ENCODE results near the gene SH3PXD2B. TPM values are rescaled to one million over a fixed set of nuclear protein-coding genes. Genes with fewer than 3 reads are reported as not detected.
A peak's percentile ranks its signal among the peaks of the same experiment; 100 is the strongest.
"Not testable (repeated sequence)": the region's sequence is repeated elsewhere in the genome, so short reads cannot be mapped to it uniquely, and the experiment has no call there.

Gene SH3PXD2B
- total RNA-seq, 2 donors from 2014 or later, result 11.1 to 12.6 TPM

DNA sequence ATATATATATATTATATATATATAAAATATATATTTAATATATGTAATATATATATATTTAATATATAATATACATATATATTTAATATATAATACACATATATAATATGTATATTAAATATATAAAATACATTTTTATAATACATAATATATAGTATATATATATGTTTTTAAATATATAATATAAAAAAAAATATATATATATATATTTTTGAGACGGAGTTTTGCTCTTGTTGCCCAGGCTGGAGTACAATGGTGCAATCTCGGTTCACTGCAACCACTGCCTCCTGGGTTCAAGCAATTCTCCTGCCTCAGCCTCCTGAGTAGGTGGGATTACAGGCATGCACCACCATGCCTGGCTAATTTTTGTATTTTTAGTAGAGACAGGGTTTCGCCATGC is 85.6 kb downstream of the SH3PXD2B start:
- intact Hi-C loops (cut with DNase I, micrococcal nuclease); ATAC-seq; DNase-seq: not testable (repeated sequence)

DNA sequence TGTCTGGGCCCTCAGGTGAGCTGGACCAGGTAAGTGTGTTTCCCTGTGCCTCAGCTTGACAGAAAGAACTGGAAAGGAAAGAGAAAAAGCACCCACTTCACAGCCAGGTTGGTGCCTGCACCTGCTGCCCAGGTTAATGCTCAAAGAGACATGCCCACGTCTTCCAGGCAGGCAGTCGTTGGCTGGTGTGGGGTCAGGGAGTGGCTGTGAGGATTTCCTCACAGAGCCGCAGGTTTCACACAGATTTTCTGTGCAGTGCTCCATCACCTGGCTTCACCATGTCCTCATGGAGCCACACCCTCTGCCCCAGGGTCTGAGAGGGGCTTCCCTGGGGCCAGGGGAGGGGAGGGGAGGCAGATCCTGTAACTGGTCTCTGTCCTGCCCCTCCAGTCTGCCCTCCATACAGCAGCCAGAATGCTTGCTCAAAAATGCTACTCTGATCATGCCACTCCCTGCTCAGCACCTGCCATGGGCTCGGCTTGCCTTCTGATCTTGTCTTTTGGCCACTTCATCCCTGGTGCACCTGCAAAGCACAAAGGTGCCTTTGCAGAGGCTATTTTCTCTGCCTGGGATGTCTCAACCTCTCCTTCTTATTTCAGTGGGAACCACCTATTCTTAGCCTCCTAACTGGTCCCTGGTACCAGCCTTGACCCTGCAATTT is 88.2 kb downstream of the SH3PXD2B start:
- intact Hi-C loops (cut with DNase I, micrococcal nuclease), result no loop called here
- ATAC-seq, result peak; percentile 37
- no peak for DNase-seq

DNA sequence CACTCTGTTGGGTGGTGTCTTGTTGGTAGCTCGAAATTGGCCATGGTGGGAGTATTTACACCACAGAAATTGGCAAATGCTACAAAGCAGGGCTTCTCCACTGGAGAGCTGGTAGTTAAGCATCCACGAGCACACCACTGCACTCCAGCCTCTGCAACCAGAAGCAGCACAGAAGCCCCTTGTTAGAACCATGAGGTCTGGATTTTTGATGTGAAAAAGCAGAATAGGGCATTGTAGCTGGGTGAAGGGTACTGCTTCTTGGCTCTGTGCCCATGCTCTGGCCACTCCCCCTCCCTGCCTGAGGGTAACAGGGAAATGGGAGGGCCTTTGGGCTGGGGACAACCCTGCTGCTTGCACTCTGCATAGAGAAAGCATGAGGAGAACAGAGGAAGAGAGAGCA is 89.6 kb downstream of the SH3PXD2B start:
- no peak for ATAC-seq

DNA sequence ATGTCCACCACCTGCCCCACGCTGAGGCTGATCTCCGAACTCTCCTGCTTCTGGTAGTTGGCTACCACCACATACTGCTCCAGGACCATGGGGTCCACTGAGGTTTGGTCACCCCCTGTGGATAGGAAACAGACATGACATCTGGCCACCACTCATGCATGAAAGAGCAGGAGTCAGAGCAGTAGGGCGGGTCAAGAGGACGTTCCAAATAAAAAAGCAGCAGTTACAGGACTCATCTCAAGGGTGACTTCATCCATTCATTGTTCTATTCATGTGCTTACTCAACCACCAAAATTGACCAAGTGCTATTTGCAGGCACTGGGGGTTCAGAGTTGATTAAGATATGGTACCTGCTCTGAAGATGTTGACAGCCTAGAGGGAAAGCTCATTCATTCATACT is 91.6 kb downstream of the SH3PXD2B start:
- no peak for ATAC-seq

More for the DNA sequence above, 89.6 kb downstream of the SH3PXD2B start:
- DNase-seq, result no peak
- intact Hi-C loops (cut with DNase I, micrococcal nuclease), result no loop called here

GRCh38 chr5:172361566-172362238 is 92.6 kb downstream of the SH3PXD2B start:
- ATAC-seq, result no peak
- DNase-seq, result no peak
- intact Hi-C loops (cut with DNase I, micrococcal nuclease), result no loop called here

More for the DNA sequence above, 91.6 kb downstream of the SH3PXD2B start:
- DNase-seq, result no peak
- intact Hi-C loops (cut with DNase I, micrococcal nuclease), result no loop called here

- intact Hi-C loops (cut with DNase I, micrococcal nuclease), result no loop called here
- DNase-seq (no peak), ATAC-seq (no peak)
Measured at GRCh38 chr5:172358345-172358744, 96.0 kb downstream of the SH3PXD2B start.

GRCh38 chr5:172356527-172356926 is 97.8 kb downstream of the SH3PXD2B start:
- DNase-seq, result no peak
- intact Hi-C loops (cut with DNase I, micrococcal nuclease), result no loop called here
- ATAC-seq, result no peak

- intact Hi-C loops (cut with DNase I, micrococcal nuclease), result no loop called here
- no peak for DNase-seq
- no peak for ATAC-seq
Measured at GRCh38 chr5:172356047-172356446, 98.3 kb downstream of the SH3PXD2B start.

DNA sequence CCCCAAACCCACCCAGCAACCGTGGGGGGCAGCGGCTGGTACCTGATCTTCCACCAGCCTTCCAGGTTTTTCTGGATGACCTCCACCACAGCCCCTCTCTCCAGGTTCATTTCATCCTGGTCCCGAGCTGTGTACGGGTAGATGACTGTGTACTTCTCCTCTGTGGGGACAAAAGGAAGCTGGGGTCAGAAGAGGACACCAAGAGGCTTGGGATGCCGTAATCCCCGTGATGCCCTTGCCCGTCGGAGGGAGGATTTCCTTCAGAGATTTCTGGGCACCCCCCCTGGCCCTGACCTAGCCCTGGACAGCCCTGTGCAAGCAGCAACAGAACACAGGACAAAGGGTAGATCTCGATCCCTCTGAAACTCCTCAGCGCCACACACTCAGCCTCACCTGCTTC is 100.5 kb downstream of the SH3PXD2B start:
- intact Hi-C loops (cut with DNase I, micrococcal nuclease), result no loop called here
- no peak for DNase-seq
- no peak for ATAC-seq

- intact Hi-C loops (cut with DNase I, micrococcal nuclease), result no loop called here
- ATAC-seq, result no peak
Measured at GRCh38 chr5:172353271-172353812, 101.0 kb downstream of the SH3PXD2B start.

GRCh38 chr5:172352526-172352925 is 101.8 kb downstream of the SH3PXD2B start:
- DNase-seq; ATAC-seq; intact Hi-C loops (cut with DNase I, micrococcal nuclease): not testable (repeated sequence)

More at GRCh38 chr5:172353271-172353812, 101.0 kb downstream of the SH3PXD2B start:
- no peak for DNase-seq

GRCh38 chr5:172351240-172351778 is 103.0 kb downstream of the SH3PXD2B start:
- DNase-seq, result no peak
- ATAC-seq, result no peak
- intact Hi-C loops (cut with DNase I, micrococcal nuclease), result no loop called here

DNA sequence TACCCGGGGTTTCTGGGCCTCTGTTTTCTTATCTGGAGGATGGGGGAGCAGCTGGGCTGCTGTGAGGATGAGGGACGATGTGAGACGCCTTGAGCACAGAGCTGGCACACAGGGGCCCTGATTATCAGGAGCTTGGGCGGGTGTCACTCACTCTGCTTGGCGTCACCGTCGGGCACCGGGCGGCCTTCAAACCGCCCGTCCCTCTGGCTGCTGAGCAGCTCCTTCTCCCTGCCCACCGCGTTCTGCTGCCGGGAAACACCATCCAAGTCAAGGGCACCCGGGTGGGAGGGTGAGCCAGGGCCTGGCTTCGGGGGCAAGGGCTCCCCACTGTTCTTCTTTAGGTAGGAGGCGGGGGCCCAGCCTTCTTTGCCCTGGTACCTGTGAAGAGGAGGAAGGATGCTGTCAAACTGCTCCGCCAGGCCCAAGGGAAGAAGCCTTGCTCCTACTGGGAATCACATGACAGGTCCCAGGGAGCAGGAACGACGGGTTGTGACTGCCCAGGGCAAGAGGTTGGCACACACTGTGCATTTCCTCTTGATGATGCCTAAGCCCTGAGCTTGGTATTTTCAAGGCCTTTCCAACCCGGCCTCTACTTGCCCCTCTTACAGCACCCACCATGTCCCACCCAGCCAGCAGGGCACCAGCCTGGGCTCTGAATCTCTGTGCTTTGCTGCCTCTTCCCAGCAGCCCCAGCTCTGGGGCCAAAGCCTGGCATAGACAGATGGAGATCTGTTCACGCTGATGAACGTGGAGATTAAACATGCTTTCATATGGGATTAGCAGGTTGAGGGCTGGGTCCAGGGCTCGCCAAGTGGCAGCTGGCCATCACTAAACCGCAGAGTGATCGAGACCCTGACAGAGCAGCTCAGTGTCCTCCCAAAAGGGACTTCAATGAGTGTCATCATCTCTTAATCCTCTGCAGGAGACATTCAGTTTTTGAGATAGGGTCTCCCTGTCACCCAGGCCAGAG is 103.8 kb downstream of the SH3PXD2B start:
- intact Hi-C loops (cut with DNase I, micrococcal nuclease), result no loop called here
- ATAC-seq (no peak), DNase-seq (no peak)

DNA sequence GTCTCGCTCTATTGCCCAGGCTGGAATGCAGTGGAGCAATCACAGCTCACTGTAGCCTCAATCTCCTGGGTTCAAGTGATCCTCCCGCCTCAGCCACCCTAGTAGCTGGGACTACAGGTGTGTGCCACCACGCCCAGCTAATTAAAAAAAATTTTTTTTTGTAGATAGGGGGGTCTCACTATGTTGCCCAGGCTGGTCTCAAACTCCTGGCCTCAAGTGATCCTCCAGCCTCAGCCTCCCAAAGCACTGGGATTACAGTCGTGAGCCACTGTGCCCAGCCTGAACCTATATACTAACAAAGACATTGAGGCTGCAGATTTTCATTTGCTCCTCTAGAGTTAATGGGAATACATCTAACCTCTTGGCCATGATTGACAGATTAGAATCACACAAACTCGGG is 105.6 kb downstream of the SH3PXD2B start:
- ATAC-seq; DNase-seq; intact Hi-C loops (cut with DNase I, micrococcal nuclease): not testable (repeated sequence)

DNA sequence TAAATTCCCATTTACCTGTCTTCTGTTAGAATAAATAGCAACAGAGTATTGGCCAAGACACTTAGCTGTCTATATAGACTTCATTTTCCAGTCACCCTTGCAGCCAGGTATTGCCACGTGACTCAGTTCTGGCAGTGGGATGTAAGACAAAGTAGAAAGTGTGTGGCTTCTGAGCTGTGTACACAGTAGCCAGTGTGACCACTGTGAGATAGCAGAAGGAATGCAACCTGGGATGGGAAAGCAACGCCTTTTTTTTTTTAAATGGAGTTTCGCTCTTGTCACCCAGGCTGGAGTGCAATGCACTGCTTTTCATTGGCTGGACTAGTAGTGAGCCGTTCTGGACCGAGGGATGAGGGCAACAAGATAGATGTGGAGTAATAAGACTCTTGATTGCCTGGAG is 106.2 kb downstream of the SH3PXD2B start:
- intact Hi-C loops (cut with DNase I, micrococcal nuclease), result no loop called here
- ATAC-seq (no peak), DNase-seq (no peak)

GRCh38 chr5:172347496-172348052 is 106.8 kb downstream of the SH3PXD2B start:
- intact Hi-C loops (cut with DNase I, micrococcal nuclease), result no loop called here

GRCh38 chr5:172345881-172346280 is 108.4 kb downstream of the SH3PXD2B start:
- DNase-seq, result no peak
- intact Hi-C loops (cut with DNase I, micrococcal nuclease), result no loop called here
- peak; percentile 46 for ATAC-seq

More at GRCh38 chr5:172347496-172348052, 106.8 kb downstream of the SH3PXD2B start:
- ATAC-seq, result no peak
- DNase-seq, result no peak

GRCh38 chr5:172344855-172345409 is 109.4 kb downstream of the SH3PXD2B start:
- no peak for DNase-seq
- ATAC-seq, result peak; percentile 58
- intact Hi-C loops (cut with DNase I, micrococcal nuclease), result no loop called here
